ENCODE measurements around the gene C1QTNF5. TPM values are rescaled to one million over a fixed set of nuclear protein-coding genes. Genes with fewer than 3 reads are reported as not detected.

C1QTNF5 gene
- total and polyA plus RNA-seq, 2 experiments from 2014 or later, result 4.5 to 27.9 TPM

GRCh38 chr11:119370486-119371046, 29.9 kb upstream of the C1QTNF5 start:
- Histone ChIP-seq H3K9me2 (ENCODE audit: insufficient read depth) (no peaks in the 10 kb centered on the region), H3K79me2 (ENCODE audit: insufficient read depth) (no peaks in the 10 kb centered on the region), H3K4me2 (ENCODE audit: unreplicated experiment) (no peak overlapping the region), H3F3A (ENCODE audit: insufficient read depth) (no peaks in the 10 kb centered on the region), H4K20me1 (ENCODE audit: insufficient read depth) (no peaks in the 10 kb centered on the region), H3K9me3 (ENCODE audit: low read depth) (no peaks in the 10 kb centered on the region), H3K27ac (no peak overlapping the region), H3K4me3 (no peak overlapping the region), H3K27me3 (replicated peaks; ENCODE audit: insufficient read depth) (no peaks in the 10 kb centered on the region; the same call in 1 of the 2 replicates), H2AFZ (no peak overlapping the region), H3K9ac (no peak overlapping the region), H3K36me3 (ENCODE audit: low read depth) (no peaks in the 10 kb centered on the region), H3K4me1 (ENCODE audit: insufficient read depth) (peaks cover 13% of the 10 kb centered on the region)
- TF ChIP-seq EZH2 (IDR thresholded peaks at IDR 0.05; ENCODE audit: insufficient read depth, poor library complexity, severe bottlenecking), result no peak
- no peak for TF ChIP-seq EZH2phosphoT487 (IDR thresholded peaks at IDR 0.05; ENCODE audit: insufficient read depth, low read depth)
- in situ Hi-C loops (cut with MboI), result no loop called here
- DNase-seq, result peak; percentile 40
- 73 to 78% methylated on average over 8 of the region's 8 CpGs for WGBS, 2 experiments (ENCODE audit: low coverage in 1 of 2, low lambda C conversion rate in 2 of 2, missing lambda C conversion rate in 2 of 2)

GRCh38 chr11:119369132-119369925, 28.6 kb upstream of the C1QTNF5 start:
- H3K36me3 ChIP-seq (ENCODE audit: low read depth), result no peaks in the 10 kb centered on the region
- H3K9me2 ChIP-seq (ENCODE audit: insufficient read depth), result no peaks in the 10 kb centered on the region
- H3K9ac ChIP-seq, result no peak overlapping the region
- in situ Hi-C loops (cut with MboI), result no loop called here
- no peaks in the 10 kb centered on the region for H3K79me2 ChIP-seq (ENCODE audit: insufficient read depth)
- no peak overlapping the region for H2AFZ ChIP-seq
- H3K27me3 ChIP-seq (replicated peaks; ENCODE audit: insufficient read depth), result peaks cover 4% of the 10 kb centered on the region; the same call in 1 of the 2 replicates
- TF ChIP-seq EZH2 (IDR thresholded peaks at IDR 0.05; ENCODE audit: insufficient read depth, poor library complexity, severe bottlenecking) (no peak), EZH2phosphoT487 (IDR thresholded peaks at IDR 0.05; ENCODE audit: insufficient read depth, low read depth) (no peak)
- H3F3A ChIP-seq (ENCODE audit: insufficient read depth), result peaks cover 4% of the 10 kb centered on the region; the same call in 1 of the 2 replicates
- DNase-seq, result no peak
- no peaks in the 10 kb centered on the region for H4K20me1 ChIP-seq (ENCODE audit: insufficient read depth)
- H3K4me1 ChIP-seq (ENCODE audit: insufficient read depth), result peaks cover 13% of the 10 kb centered on the region
- H3K9me3 ChIP-seq (ENCODE audit: low read depth), result no peaks in the 10 kb centered on the region
- no peak overlapping the region for H3K4me2 ChIP-seq (ENCODE audit: unreplicated experiment)
- no peak overlapping the region for H3K27ac ChIP-seq
- H3K4me3 ChIP-seq, result no peak overlapping the region
- WGBS, 2 experiments (ENCODE audit: low coverage in 1 of 2, low lambda C conversion rate in 2 of 2, missing lambda C conversion rate in 2 of 2), result 77 to 78% methylated on average over 13 of the region's 13 CpGs

- no peak overlapping the region for H3K4me3 ChIP-seq
- TF ChIP-seq EZH2 (IDR thresholded peaks at IDR 0.05; ENCODE audit: insufficient read depth, poor library complexity, severe bottlenecking), result no peak
- TF ChIP-seq EZH2phosphoT487 (IDR thresholded peaks at IDR 0.05; ENCODE audit: insufficient read depth, low read depth), result no peak
- H3K36me3 ChIP-seq (ENCODE audit: low read depth), result no peaks in the 10 kb centered on the region
- H3K79me2 ChIP-seq (ENCODE audit: insufficient read depth), result no peaks in the 10 kb centered on the region
- in situ Hi-C loops (cut with MboI), result no loop called here
- H3K4me2 ChIP-seq (ENCODE audit: unreplicated experiment), result no peak overlapping the region
- H3K9ac ChIP-seq, result no peak overlapping the region
- H3K27me3 ChIP-seq (replicated peaks; ENCODE audit: insufficient read depth), result peaks cover 6% of the 10 kb centered on the region; the same call in 1 of the 2 replicates
- WGBS, 2 experiments (ENCODE audit: low coverage in 1 of 2, low lambda C conversion rate in 2 of 2, missing lambda C conversion rate in 2 of 2), result 67 to 68% methylated on average over 17 of the region's 17 CpGs
- H3K27ac ChIP-seq, result no peak overlapping the region
- H3K9me2 ChIP-seq (ENCODE audit: insufficient read depth), result no peaks in the 10 kb centered on the region
- H3K9me3 ChIP-seq (ENCODE audit: low read depth), result no peaks in the 10 kb centered on the region
- H3K4me1 ChIP-seq (ENCODE audit: insufficient read depth), result peaks cover 14% of the 10 kb centered on the region; the same call in 1 of the 2 replicates
- H4K20me1 ChIP-seq (ENCODE audit: insufficient read depth), result no peaks in the 10 kb centered on the region
- DNase-seq, result no peak
- peaks cover 4% of the 10 kb centered on the region; the same call in 1 of the 2 replicates for H3F3A ChIP-seq (ENCODE audit: insufficient read depth)
- no peak overlapping the region for H2AFZ ChIP-seq
Measured at GRCh38 chr11:119368121-119369034, 27.7 kb upstream of the C1QTNF5 start.

- no peak for DNase-seq
- Histone ChIP-seq H2AFZ (no peak overlapping the region), H3F3A (ENCODE audit: insufficient read depth) (peaks cover 5% of the 10 kb centered on the region; the same call in 1 of the 2 replicates), H3K4me1 (ENCODE audit: insufficient read depth) (peaks cover 14% of the 10 kb centered on the region; the same call in 1 of the 2 replicates), H3K79me2 (ENCODE audit: insufficient read depth) (no peaks in the 10 kb centered on the region), H3K27me3 (replicated peaks; ENCODE audit: insufficient read depth) (peaks cover 6% of the 10 kb centered on the region; the same call in 1 of the 2 replicates), H3K4me2 (ENCODE audit: unreplicated experiment) (no peak overlapping the region), H4K20me1 (ENCODE audit: insufficient read depth) (no peaks in the 10 kb centered on the region), H3K27ac (no peak overlapping the region), H3K9me2 (ENCODE audit: insufficient read depth) (no peaks in the 10 kb centered on the region), H3K36me3 (ENCODE audit: low read depth) (no peaks in the 10 kb centered on the region), H3K9me3 (ENCODE audit: low read depth) (no peaks in the 10 kb centered on the region), H3K4me3 (no peak overlapping the region), H3K9ac (no peak overlapping the region)
- WGBS, 2 experiments (ENCODE audit: low coverage in 1 of 2, low lambda C conversion rate in 2 of 2, missing lambda C conversion rate in 2 of 2), result 71 to 75% methylated on average over 9 of the region's 9 CpGs
- TF ChIP-seq EZH2 (IDR thresholded peaks at IDR 0.05; ENCODE audit: insufficient read depth, poor library complexity, severe bottlenecking), result no peak
- no peak for TF ChIP-seq EZH2phosphoT487 (IDR thresholded peaks at IDR 0.05; ENCODE audit: insufficient read depth, low read depth)
- in situ Hi-C loops (cut with MboI), result no loop called here
Measured at GRCh38 chr11:119367661-119368120, 27.0 kb upstream of the C1QTNF5 start.

Data from GM23248 (cell line).